ENCODE data around the gene KIF2C. TPM values are rescaled to one million over a fixed set of nuclear protein-coding genes. Genes with fewer than 3 reads are reported as not detected.

KIF2C gene
- total and polyA plus RNA-seq, 9 of the 15 experiments (the other 6 are each of a cell fraction or from before 2014, with no cell fraction given) = 84.9 to 226 (median 169) TPM

GRCh38 chr1:44757420-44757819, 17.8 kb downstream of the KIF2C start:
- in situ Hi-C loops (cut with MboI) = no loop called here
- no peak overlapping the region for H3K9ac ChIP-seq (ENCODE audit: insufficient read depth in 1 of 2, low read depth in 2 of 2, low read length in 2 of 2)
- TF ChIP-seq HBP1 (CRISPR knock-in tag; IDR thresholded peaks at IDR 0.05) = no peak
- TF ChIP-seq CEBPB (tag; IDR thresholded peaks at IDR 0.05) = no peak
- TF ChIP-seq E4F1 (CRISPR knock-in tag; IDR thresholded peaks at IDR 0.05; ENCODE audit: borderline replicate concordance) = no peak
- no peak for TF ChIP-seq MTA3 (IDR thresholded peaks at IDR 0.05; ENCODE audit: borderline replicate concordance)
- TF ChIP-seq ZNF174 (CRISPR knock-in tag; IDR thresholded peaks at IDR 0.05) = no peak
- TF ChIP-seq ZC3H8 (IDR thresholded peaks at IDR 0.05) = no peak
- no peak for TF ChIP-seq MCM5 (IDR thresholded peaks at IDR 0.05; ENCODE audit: low read depth)
- TF ChIP-seq TFAP4 (CRISPR knock-in tag; IDR thresholded peaks at IDR 0.05; ENCODE audit: borderline replicate concordance) = no peak
- TF ChIP-seq ZBTB1 (CRISPR knock-in tag; IDR thresholded peaks at IDR 0.05; ENCODE audit: borderline replicate concordance, low read depth) = no peak
- TF ChIP-seq FOXP1 (CRISPR knock-in tag; IDR thresholded peaks at IDR 0.05) = no peak
- TF ChIP-seq KDM4B (IDR thresholded peaks at IDR 0.05; ENCODE audit: borderline replicate concordance in 2 of 2, low read depth in 1 of 2) = no peak
- TF ChIP-seq PBX2 (CRISPR knock-in tag; IDR thresholded peaks at IDR 0.05; ENCODE audit: low read depth) = no peak
- no peak for TF ChIP-seq PBX2 (tag; conservative IDR thresholded peaks at IDR 0.05; ENCODE audit: low read depth)
- TF ChIP-seq DPF2 (IDR thresholded peaks at IDR 0.05) = no peak
- TF ChIP-seq ZNF311 (CRISPR knock-in tag; IDR thresholded peaks at IDR 0.05) = no peak
- FAIRE-seq (no peak), ATAC-seq (no peak), DNase-seq (ENCODE audit: extremely low read depth in 1 of 4, low spot score in 3 of 4) (no peak)
- H3K9me3 ChIP-seq (replicated peaks; ENCODE audit: control insufficient read depth, insufficient read depth, low read depth, low read length) = no peaks in the 10 kb centered on the region
- H3K9me1 ChIP-seq (ENCODE audit: control insufficient read depth, insufficient read depth, low read length) = peaks cover 5% of the 10 kb centered on the region
- H3K4me3 ChIP-seq = no peak overlapping the region
- 93% methylated on average over 2 of the region's 2 CpGs for WGBS (ENCODE audit: insufficient coverage, low coverage, missing lambda C conversion rate)
- no peaks in the 10 kb centered on the region; the same call in 2 of the 3 replicates for H3K79me2 ChIP-seq (ENCODE audit: control insufficient read depth, insufficient read depth, low read length)
- ChIA-PET CTCF (ENCODE audit: low intra/inter-chr PET ratio) (no interaction called here), POLR2A (interaction anchor here (1.5 to 11.4 kb wide), 2 partner anchors 9 to 10 kb away, joined by 4 to 199 read pairs; no protein-coding TSS in a partner anchor)
- no peak overlapping the region for H3K4me2 ChIP-seq (ENCODE audit: insufficient read depth, low read length)
- H2AFZ ChIP-seq (ENCODE audit: low read depth, low read length) = no peak overlapping the region
- H4K20me1 ChIP-seq (replicated peaks; ENCODE audit: control insufficient read depth, insufficient read depth, low read length) = peaks cover 4% of the 10 kb centered on the region; the same call in 1 of the 2 replicates
- H3K36me3 ChIP-seq (ENCODE audit: control insufficient read depth, insufficient read depth, low read length) = peaks cover 99% of the 10 kb centered on the region
- no peaks in the 10 kb centered on the region for H3K27me3 ChIP-seq (ENCODE audit: control insufficient read depth in 2 of 2, insufficient read depth in 2 of 2, low read length in 2 of 2)
- H3K4me1 ChIP-seq (replicated peaks in 1 of 2; ENCODE audit: control insufficient read depth in 2 of 2, insufficient read depth in 2 of 2, low read length in 2 of 2) = no peaks in the 10 kb centered on the region
- intact Hi-C loops (cut with micrococcal nuclease) = no loop called here
- no peak overlapping the region for H3K27ac ChIP-seq (ENCODE audit: extremely low read depth, low read depth, low read length)
- BruUV-seq (replicated peaks) = no TSS peak

All from K562 (cell line).